ENCODE measurements around the gene KRT75.

GRCh38 chr12:52474212-52474611 lies 40.0 kb upstream of the KRT75 start:
- TF ChIP-seq CTCF (conservative IDR thresholded peaks at IDR 0.05; ENCODE audit: low read length) (no peak), EZH2phosphoT487 (IDR thresholded peaks at IDR 0.05; ENCODE audit: borderline replicate concordance) (no peak)
